ENCODE data around the gene SYTL3. TPM values are rescaled to one million over a fixed set of nuclear protein-coding genes. Genes with fewer than 3 reads are reported as not detected.
"Not testable (repeated sequence)": the region's sequence is repeated elsewhere in the genome, so short reads cannot be mapped to it uniquely, and the experiment has no call there.

SYTL3 gene
- total and polyA plus RNA-seq, 2 experiments from 2014 or later: 0.07 TPM; not detected in 1

DNA sequence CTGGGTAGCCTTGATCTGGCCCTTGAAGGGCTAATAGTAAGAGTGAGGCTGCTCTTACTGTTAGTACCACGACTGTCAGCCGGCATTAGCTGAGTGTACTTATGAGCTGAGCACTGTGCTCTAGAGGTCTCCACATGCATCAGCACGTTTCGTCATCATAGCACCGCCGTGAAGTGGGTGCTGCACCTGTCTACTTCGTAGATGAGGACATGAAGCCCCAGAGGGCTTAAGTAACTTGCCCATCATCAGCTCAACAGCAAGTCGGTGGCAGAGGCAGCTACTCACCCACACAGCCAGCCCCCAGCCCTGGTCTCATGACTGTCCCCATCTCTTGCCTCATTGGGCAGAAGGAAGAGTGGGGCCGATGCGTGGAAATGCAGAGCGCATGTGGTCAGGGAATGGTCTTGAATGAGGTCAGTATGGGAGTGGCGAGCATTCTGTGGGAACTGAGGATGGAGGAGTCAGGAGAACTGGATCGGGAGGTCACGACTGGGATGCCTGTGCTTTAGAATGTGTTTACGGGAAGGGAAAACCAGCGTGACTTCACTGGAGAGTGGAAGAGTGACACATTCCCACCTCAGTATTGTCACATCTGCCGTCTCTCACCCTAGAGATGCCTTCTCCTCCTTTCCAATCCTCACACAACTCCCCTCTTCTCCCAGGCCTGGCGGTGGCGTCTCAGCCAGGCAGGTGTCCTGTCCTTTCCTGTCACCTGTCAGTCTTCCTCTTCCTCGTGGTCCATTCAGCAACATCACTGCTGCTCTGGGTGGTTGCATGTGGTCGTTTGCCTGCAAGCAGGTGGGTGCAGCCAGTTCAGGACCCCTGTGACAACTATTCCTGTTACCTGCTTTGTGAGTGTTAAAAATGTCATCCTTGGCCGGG lies 6.0 kb downstream of the SYTL3 start (continued):
- TF ChIP-seq ETS1 (IDR thresholded peaks at IDR 0.05) (no peak), NANOG (IDR thresholded peaks at IDR 0.05; ENCODE audit: borderline replicate concordance) (no peak), POLR2AphosphoS5 (IDR thresholded peaks at IDR 0.05; ENCODE audit: low read depth) (no peak)
- TF ChIP-seq, protein P1, sequence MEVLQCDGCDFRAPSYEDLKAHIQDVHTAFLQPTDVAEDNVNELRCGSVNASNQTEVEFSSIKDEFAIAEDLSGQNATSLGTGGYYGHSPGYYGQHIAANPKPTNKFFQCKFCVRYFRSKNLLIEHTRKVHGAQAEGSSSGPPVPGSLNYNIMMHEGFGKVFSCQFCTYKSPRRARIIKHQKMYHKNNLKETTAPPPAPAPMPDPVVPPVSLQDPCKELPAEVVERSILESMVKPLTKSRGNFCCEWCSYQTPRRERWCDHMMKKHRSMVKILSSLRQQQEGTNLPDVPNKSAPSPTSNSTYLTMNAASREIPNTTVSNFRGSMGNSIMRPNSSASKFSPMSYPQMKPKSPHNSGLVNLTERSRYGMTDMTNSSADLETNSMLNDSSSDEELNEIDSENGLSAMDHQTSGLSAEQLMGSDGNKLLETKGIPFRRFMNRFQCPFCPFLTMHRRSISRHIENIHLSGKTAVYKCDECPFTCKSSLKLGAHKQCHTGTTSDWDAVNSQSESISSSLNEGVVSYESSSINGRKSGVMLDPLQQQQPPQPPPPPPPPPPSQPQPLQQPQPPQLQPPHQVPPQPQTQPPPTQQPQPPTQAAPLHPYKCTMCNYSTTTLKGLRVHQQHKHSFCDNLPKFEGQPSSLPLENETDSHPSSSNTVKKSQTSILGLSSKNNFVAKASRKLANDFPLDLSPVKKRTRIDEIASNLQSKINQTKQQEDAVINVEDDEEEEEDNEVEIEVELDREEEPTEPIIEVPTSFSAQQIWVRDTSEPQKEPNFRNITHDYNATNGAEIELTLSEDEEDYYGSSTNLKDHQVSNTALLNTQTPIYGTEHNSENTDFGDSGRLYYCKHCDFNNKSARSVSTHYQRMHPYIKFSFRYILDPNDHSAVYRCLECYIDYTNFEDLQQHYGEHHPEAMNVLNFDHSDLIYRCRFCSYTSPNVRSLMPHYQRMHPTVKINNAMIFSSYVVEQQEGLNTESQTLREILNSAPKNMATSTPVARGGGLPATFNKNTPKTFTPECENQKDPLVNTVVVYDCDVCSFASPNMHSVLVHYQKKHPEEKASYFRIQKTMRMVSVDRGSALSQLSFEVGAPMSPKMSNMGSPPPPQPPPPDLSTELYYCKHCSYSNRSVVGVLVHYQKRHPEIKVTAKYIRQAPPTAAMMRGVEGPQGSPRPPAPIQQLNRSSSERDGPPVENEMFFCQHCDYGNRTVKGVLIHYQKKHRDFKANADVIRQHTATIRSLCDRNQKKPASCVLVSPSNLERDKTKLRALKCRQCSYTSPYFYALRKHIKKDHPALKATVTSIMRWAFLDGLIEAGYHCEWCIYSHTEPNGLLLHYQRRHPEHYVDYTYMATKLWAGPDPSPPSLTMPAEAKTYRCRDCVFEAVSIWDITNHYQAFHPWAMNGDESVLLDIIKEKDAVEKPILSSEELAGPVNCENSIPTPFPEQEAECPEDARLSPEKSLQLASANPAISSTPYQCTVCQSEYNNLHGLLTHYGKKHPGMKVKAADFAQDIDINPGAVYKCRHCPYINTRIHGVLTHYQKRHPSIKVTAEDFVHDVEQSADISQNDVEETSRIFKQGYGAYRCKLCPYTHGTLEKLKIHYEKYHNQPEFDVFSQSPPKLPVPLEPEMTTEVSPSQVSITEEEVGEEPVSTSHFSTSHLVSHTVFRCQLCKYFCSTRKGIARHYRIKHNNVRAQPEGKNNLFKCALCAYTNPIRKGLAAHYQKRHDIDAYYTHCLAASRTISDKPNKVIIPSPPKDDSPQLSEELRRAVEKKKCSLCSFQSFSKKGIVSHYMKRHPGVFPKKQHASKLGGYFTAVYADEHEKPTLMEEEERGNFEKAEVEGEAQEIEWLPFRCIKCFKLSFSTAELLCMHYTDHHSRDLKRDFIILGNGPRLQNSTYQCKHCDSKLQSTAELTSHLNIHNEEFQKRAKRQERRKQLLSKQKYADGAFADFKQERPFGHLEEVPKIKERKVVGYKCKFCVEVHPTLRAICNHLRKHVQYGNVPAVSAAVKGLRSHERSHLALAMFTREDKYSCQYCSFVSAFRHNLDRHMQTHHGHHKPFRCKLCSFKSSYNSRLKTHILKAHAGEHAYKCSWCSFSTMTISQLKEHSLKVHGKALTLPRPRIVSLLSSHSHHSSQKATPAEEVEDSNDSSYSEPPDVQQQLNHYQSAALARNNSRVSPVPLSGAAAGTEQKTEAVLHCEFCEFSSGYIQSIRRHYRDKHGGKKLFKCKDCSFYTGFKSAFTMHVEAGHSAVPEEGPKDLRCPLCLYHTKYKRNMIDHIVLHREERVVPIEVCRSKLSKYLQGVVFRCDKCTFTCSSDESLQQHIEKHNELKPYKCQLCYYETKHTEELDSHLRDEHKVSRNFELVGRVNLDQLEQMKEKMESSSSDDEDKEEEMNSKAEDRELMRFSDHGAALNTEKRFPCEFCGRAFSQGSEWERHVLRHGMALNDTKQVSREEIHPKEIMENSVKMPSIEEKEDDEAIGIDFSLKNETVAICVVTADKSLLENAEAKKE (CRISPR knock-in tag; IDR thresholded peaks at IDR 0.05): no peak

DNA sequence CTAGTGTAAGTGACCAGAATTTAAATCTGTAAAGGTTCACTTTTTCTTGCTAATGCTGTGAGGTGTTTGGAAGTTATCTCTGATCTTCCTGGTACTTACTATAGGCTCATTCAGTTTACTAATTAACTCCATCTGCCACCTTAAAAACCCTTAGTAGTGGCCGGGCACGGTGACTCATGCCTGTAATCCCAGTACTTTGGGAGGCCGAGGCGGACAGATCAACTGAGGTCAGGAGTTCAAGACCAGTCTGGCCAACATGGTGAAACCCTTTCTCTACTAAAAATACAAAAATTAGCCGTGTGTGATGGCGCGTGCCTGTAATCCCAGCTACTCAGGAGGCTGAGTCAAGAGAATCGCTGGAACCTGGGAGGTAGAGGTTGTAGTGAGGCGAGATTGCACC lies 7.1 kb downstream of the SYTL3 start:
- peaks cover 11% of the 10 kb centered on the region for H3K4me1 ChIP-seq (ENCODE audit: insufficient read depth)
- H3K27me3 Mint-ChIP-seq (ENCODE audit: insufficient read depth, low read depth, poor library complexity); H2AFZ ChIP-seq; H3F3A ChIP-seq (replicated peaks; ENCODE audit: low read depth); H3K27ac ChIP-seq (ENCODE audit: low read depth); H3K79me2 ChIP-seq (replicated peaks; ENCODE audit: insufficient read depth); H3K27ac Mint-ChIP-seq; H3K9me3 Mint-ChIP-seq; DNase-seq (ENCODE audit: low spot score); H3K4me3 Mint-ChIP-seq; H4K20me1 ChIP-seq (replicated peaks; ENCODE audit: insufficient read depth); H3K36me3 Mint-ChIP-seq (ENCODE audit: low read depth); H3K4me2 ChIP-seq; H3K36me3 ChIP-seq (ENCODE audit: insufficient read depth); H3K4me3 ChIP-seq; H3K27me3 ChIP-seq (ENCODE audit: insufficient read depth); ATAC-seq; H3K9me2 ChIP-seq (ENCODE audit: insufficient read depth): not testable (repeated sequence)
- H3K4me1 Mint-ChIP-seq: peaks cover 28% of the 10 kb centered on the region
